H1 (cell line): ENCODE data around the gene POC1B. TPM values are rescaled to one million over a fixed set of nuclear protein-coding genes. Genes with fewer than 3 reads are reported as not detected.

ENCODE experiments used
- CTCF ChIA-PET: fragments of 300-600 bp; sonication (Branson Sonifier 250); formaldehyde crosslinking; loops from one replicate; lab custom pipeline; 2021; ENCODE audit not compliant: partially characterized antibody; lab: Charles Lee
- POLR2A ChIA-PET: fragments of 300-600 bp; sonication (Branson Sonifier 250); formaldehyde crosslinking; loops from one replicate; lab custom pipeline; 2021; ENCODE audit warnings: inconsistent platforms; ENCODE audit not compliant: partially characterized antibody; lab: Charles Lee
- DNase-seq, 2 experiments: peaks; one replicate each; pipeline versions ENCODE4 v3.0.0 to v3.0.0-alpha.2; 2010 to 2022; ENCODE audit warnings: low spot score in 2 of 2, low read depth in 1 of 2, mixed read lengths in 1 of 2
- FAIRE-seq: peaks from 2 replicates; lab custom pipeline; 2011; peaks lifted over from hg19 to GRCh38; lab: Jason Lieb, UNC
- H2AFZ ChIP-seq: 2 replicates; pipeline ENCODE4 v1.8.1; 2012; ENCODE audit warnings: low read length, inconsistent platforms
- H2AK5ac ChIP-seq: 2 replicates; pipeline ENCODE4 v1.6.1; 2013; ENCODE audit warnings: low read depth, low read length
- H2BK120ac ChIP-seq: replicated peaks from 2 replicates; pipeline ENCODE3; 2013; ENCODE audit warnings: low read depth, low read length, inconsistent platforms
- H2BK12ac ChIP-seq: 2 replicates; pipeline ENCODE4 v1.6.1; 2013; ENCODE audit warnings: low read depth, low read length
- H2BK15ac ChIP-seq: 2 replicates; pipeline ENCODE4 v1.6.1; 2013; ENCODE audit warnings: low read length
- H2BK20ac ChIP-seq: 2 replicates; pipeline ENCODE4 v1.6.1; 2013; ENCODE audit warnings: low read length
- H2BK5ac ChIP-seq: 2 replicates; pipeline ENCODE4 v1.6.1; 2013; ENCODE audit warnings: low read depth, low read length
- H3K14ac ChIP-seq: 2 replicates; pipeline ENCODE4 v1.6.1; 2013; ENCODE audit warnings: inconsistent platforms; ENCODE audit not compliant: insufficient read length
- H3K18ac ChIP-seq: 2 replicates; pipeline ENCODE4 v1.6.1; 2013; ENCODE audit warnings: low read length; ENCODE audit errors: extremely low read depth
- H3K23ac ChIP-seq: 2 replicates; pipeline ENCODE4 v1.6.1; 2013; ENCODE audit warnings: inconsistent platforms; ENCODE audit not compliant: insufficient read length
- H3K23me2 ChIP-seq: 2 replicates; pipeline ENCODE4 v1.6.1; 2013; ENCODE audit warnings: low read depth, low read length
- H3K27ac ChIP-seq: 2 replicates; pipeline ENCODE4 v1.6.1; 2011; ENCODE audit warnings: low read depth, low read length, inconsistent platforms
- H3K27me3 ChIP-seq, 4 experiments: replicated peaks in 1 of 4; 1 replicate in 1 of 4; 2 replicates in 3 of 4; pipeline versions ENCODE4 v1.6.1 to v1.8.1; 2011 to 2013; ENCODE audit warnings: low read length in 3 of 4, mild to moderate bottlenecking in 3 of 4, inconsistent platforms in 2 of 4, mixed read lengths in 2 of 4, moderate library complexity in 1 of 4; ENCODE audit not compliant: control insufficient read depth in 3 of 4, insufficient read depth in 3 of 4; ENCODE audit errors: extremely low read depth in 1 of 4
- H3K36me3 ChIP-seq, 4 experiments: 2 replicates each; pipeline versions ENCODE4 v1.6.1 to v1.8.1; 2011 to 2013; ENCODE audit warnings: mild to moderate bottlenecking in 4 of 4, low read length in 3 of 4, moderate library complexity in 2 of 4, control low read depth in 1 of 4, inconsistent platforms in 1 of 4; ENCODE audit not compliant: insufficient read depth in 4 of 4, control insufficient read depth in 2 of 4
- H3K4ac ChIP-seq: replicated peaks from 2 replicates; pipeline ENCODE3; 2013; ENCODE audit warnings: low read length, low read depth, mixed read lengths, inconsistent platforms; ENCODE audit not compliant: insufficient read length
- H3K4me1 ChIP-seq, 4 experiments: replicated peaks in 1 of 4; 1 replicate in 1 of 4; 2 replicates in 3 of 4; pipeline versions ENCODE4 v1.6.1 to v1.8.1; 2011 to 2013; ENCODE audit warnings: low read length in 3 of 4, inconsistent platforms in 2 of 4, mixed read lengths in 1 of 4; ENCODE audit not compliant: insufficient read depth in 4 of 4, control insufficient read depth in 3 of 4
- H3K4me2 ChIP-seq, 2 experiments: 2 replicates each; pipeline versions ENCODE4 v1.6.1 to v1.8.1; 2011 to 2013; ENCODE audit warnings: low read depth in 2 of 2, low read length in 2 of 2, control low read depth in 1 of 2, inconsistent platforms in 1 of 2, mild to moderate bottlenecking in 1 of 2; ENCODE audit not compliant: insufficient read depth in 1 of 2
- H3K4me3 ChIP-seq, 4 experiments: fragments of 200-600, 300-600 bp in 1 of 4; sonication (generic), shearing (Covaris generic), sonication (Bioruptor Twin) in 1 of 4; 2 replicates each; pipeline versions ENCODE4 v1.5.1 to v1.8.1; 2011 to 2016; ENCODE audit warnings: low read length in 4 of 4, low read depth in 3 of 4, control low read depth in 2 of 4, inconsistent platforms in 2 of 4, mild to moderate bottlenecking in 2 of 4, mixed read lengths in 1 of 4, moderate library complexity in 1 of 4; ENCODE audit not compliant: insufficient read depth in 2 of 4; ENCODE audit errors: extremely low read depth in 1 of 4
- H3K56ac ChIP-seq: replicated peaks from 2 replicates; pipeline ENCODE3; 2013; ENCODE audit warnings: low read depth, mild to moderate bottlenecking, mixed read lengths, low read length, inconsistent platforms; ENCODE audit not compliant: insufficient read length
- H3K79me1 ChIP-seq: 2 replicates; pipeline ENCODE4 v1.6.1; 2013; ENCODE audit warnings: low read depth, low read length, control low read depth
- H3K79me2 ChIP-seq, 2 experiments: 2 replicates each; pipeline versions ENCODE4 v1.6.1 to v1.8.1; 2012 to 2013; ENCODE audit warnings: low read length in 2 of 2, mild to moderate bottlenecking in 2 of 2, inconsistent platforms in 1 of 2; ENCODE audit not compliant: insufficient read depth in 2 of 2, control insufficient read depth in 1 of 2
- H3K9ac ChIP-seq, 4 experiments: replicated peaks in 1 of 4; 1 replicate in 1 of 4; 2 replicates in 3 of 4; pipeline versions ENCODE4 v1.6.1 to v1.8.1; 2011 to 2013; ENCODE audit warnings: low read depth in 3 of 4, low read length in 3 of 4, control low read depth in 2 of 4, mild to moderate bottlenecking in 2 of 4, moderate library complexity in 2 of 4, inconsistent platforms in 1 of 4; ENCODE audit errors: extremely low read depth in 1 of 4
- H3K9me3 ChIP-seq, 2 experiments: 2 replicates each; pipeline versions ENCODE4 v1.6.1 to v1.8.1; 2012 to 2013; ENCODE audit warnings: mild to moderate bottlenecking in 2 of 2, moderate library complexity in 2 of 2, control low read depth in 1 of 2, inconsistent platforms in 1 of 2, low read depth in 1 of 2, low read length in 1 of 2, mixed read lengths in 1 of 2; ENCODE audit not compliant: insufficient read depth in 2 of 2
- H4K20me1 ChIP-seq, 2 experiments: replicated peaks in 1 of 2; 2 replicates each; pipeline versions ENCODE3 to v1.8.1; 2011 to 2013; ENCODE audit warnings: inconsistent platforms in 2 of 2, low read length in 2 of 2, mild to moderate bottlenecking in 1 of 2; ENCODE audit not compliant: insufficient read depth in 2 of 2, control insufficient read depth in 1 of 2
- H4K5ac ChIP-seq: 2 replicates; pipeline ENCODE4 v1.6.1; 2013; ENCODE audit warnings: low read length, low read depth, mixed read lengths, inconsistent platforms; ENCODE audit not compliant: insufficient read length
- H4K8ac ChIP-seq: 2 replicates; pipeline ENCODE4 v1.8.0; 2013; ENCODE audit warnings: mild to moderate bottlenecking, moderate library complexity, low read length, inconsistent platforms; ENCODE audit not compliant: insufficient read depth; ENCODE audit errors: extremely low read depth
- H4K91ac ChIP-seq: replicated peaks from 2 replicates; pipeline ENCODE3; 2013; ENCODE audit warnings: low read length, mixed read lengths, inconsistent platforms; ENCODE audit not compliant: insufficient read length
- CBX5 ChIP-seq: fragments of 300-800, 300-1000 bp; sonication (generic); IDR thresholded peaks from 2 replicates; pipeline ENCODE4 v1.7.1; 2016; ENCODE audit warnings: antibody characterized with exemption, low read length, low read depth
- CTBP2 ChIP-seq: IDR thresholded peaks from 2 replicates; pipeline ENCODE4 v1.7.0; 2011; ENCODE audit warnings: borderline replicate concordance, mild to moderate bottlenecking, moderate library complexity, mixed read lengths, low read length; ENCODE audit not compliant: insufficient read depth, insufficient read length
- E2F6 ChIP-seq: IDR thresholded peaks from 2 replicates; pipeline ENCODE4 v1.6.1; 2012; ENCODE audit warnings: inconsistent platforms
- EP300 ChIP-seq, 2 experiments: IDR thresholded peaks; 1 replicate in 1 of 2; 2 replicates in 1 of 2; pipeline ENCODE4 v1.6.1; 2011 to 2012; ENCODE audit warnings: low read depth in 2 of 2, low read length in 2 of 2, mild to moderate bottlenecking in 2 of 2, borderline replicate concordance in 1 of 2, inconsistent platforms in 1 of 2, moderate library complexity in 1 of 2
- JUN ChIP-seq: IDR thresholded peaks from 2 replicates; pipeline ENCODE4 v1.6.1; 2011; ENCODE audit warnings: low read depth, mild to moderate bottlenecking, improper control_type of control experiment, low read length
- KDM1A ChIP-seq: fragments of 200-600, 300-600 bp; sonication (generic); IDR thresholded peaks from 2 replicates; pipeline ENCODE4 v1.7.1; 2016; ENCODE audit warnings: mild to moderate bottlenecking, low read length, borderline replicate concordance
- SP1 ChIP-seq: IDR thresholded peaks from 2 replicates; pipeline ENCODE4 v1.6.1; 2011; ENCODE audit warnings: low read depth, low read length
- TAF1 ChIP-seq: IDR thresholded peaks from 2 replicates; pipeline ENCODE4 v1.6.1; 2011; ENCODE audit warnings: mild to moderate bottlenecking, low read depth, low read length
- TCF12 ChIP-seq: IDR thresholded peaks from 2 replicates; pipeline ENCODE4 v1.6.1; 2011; ENCODE audit warnings: low read depth, mild to moderate bottlenecking, low read length
- WGBS, 2 experiments: shearing (Covaris generic) in 1 of 2; methylation state at CpG; one replicate each; pipeline versions ENCODE4 v1.1.6 to v1.1.7; 2013 to 2015; ENCODE audit warnings: low lambda C conversion rate in 2 of 2, mixed read lengths in 2 of 2, inconsistent platforms in 1 of 2, low coverage in 1 of 2, missing lambda C conversion rate in 1 of 2; ENCODE audit not compliant: insufficient replicate concordance in 2 of 2, insufficient coverage in 1 of 2, insufficient read length in 1 of 2; ENCODE audit errors: extremely low coverage in 1 of 2, missing lambda C conversion rate in 1 of 2; 5-methylcytosine and 5-hydroxymethylcytosine counted together
- polyA plus RNA-seq, 7 experiments: library from polyadenylated mRNA; depleted of rRNA in 3 of 7; stranded (reverse) in 5 of 7; unstranded in 2 of 7; fragments of >200 nt in 5 of 7; fragments of 200-250 nt in 2 of 7; gene quantifications; 1 replicate in 5 of 7; 2 replicates in 1 of 7; 4 replicates in 1 of 7; pipeline versions ENCODE4 v1.2.1 to v1.2.3, GENCODE V29; 2011 to 2013; ENCODE audit warnings: missing spikeins in 2 of 7, mixed read lengths in 2 of 7
- total RNA-seq: library from RNA; stranded (reverse); fragmentation: NEBNext Ultra II Directional; extraction: Animal tissue kit (Norgen Biotek cat#: 25700); gene quantifications from 2 replicates; pipeline ENCODE4 v1.2.1, GENCODE V29; 2021
- TF ChIP-seq, protein P1 (sequence below): IDR thresholded peaks from 2 replicates; pipeline ENCODE4 v1.6.1; 2011; ENCODE audit warnings: low read length, improper control_type of control experiment

The POC1B gene
- total and polyA plus RNA-seq, 2 of the 8 experiments (the other 6 are each of a cell fraction or from before 2014, with no cell fraction given): 7.5 to 16.3 TPM

GRCh38 chr12:89390802-89391673 is 134.8 kb downstream of the POC1B start:
- H3K4ac ChIP-seq: no peak overlapping the region
- H3K14ac ChIP-seq: no peak overlapping the region
- H2BK120ac ChIP-seq: no peak overlapping the region
- H4K8ac ChIP-seq: no peak overlapping the region
- WGBS, 2 experiments: 92% methylated on average over 3 of the region's 3 CpGs; no CpG with 5 or more reads in 1 of the 2 experiments
- H3K4me1 ChIP-seq: peaks cover 0 to 5% (median under 1%) of the 10 kb centered on the region in 4 experiments; a peak in 3 of 7 replicates
- H3K27me3 ChIP-seq: no peaks in the 10 kb centered on the region
- H2BK12ac ChIP-seq: no peak overlapping the region
- CTCF ChIA-PET: interaction anchor here (1.9 kb wide), 1 partner anchor 8 kb away, joined by 5 read pairs; no protein-coding TSS in a partner anchor
- 0 out of 2 replicates have a peak, but pooled peaks cover 1% of the 10 kb centered on the region for H3K23me2 ChIP-seq
- no peaks in the 10 kb centered on the region for H3K79me1 ChIP-seq
- no peak overlapping the region for H3K27ac ChIP-seq
- no peak overlapping the region for H3K23ac ChIP-seq
- no peak overlapping the region for H2AFZ ChIP-seq
- no peak overlapping the region for H4K5ac ChIP-seq
- no peak overlapping the region for H3K56ac ChIP-seq
- H2BK15ac ChIP-seq: no peak overlapping the region
- no peak overlapping the region for H3K9ac ChIP-seq
- FAIRE-seq: no peak
- no peak for DNase-seq
- H3K36me3 ChIP-seq: no peaks in the 10 kb centered on the region
- no peaks in the 10 kb centered on the region for H4K20me1 ChIP-seq
- H3K4me3 ChIP-seq: no peak overlapping the region
- POLR2A ChIA-PET: no interaction called here
- H3K79me2 ChIP-seq: no peaks in the 10 kb centered on the region
- H2BK5ac ChIP-seq: no peak overlapping the region
- no peak overlapping the region for H3K4me2 ChIP-seq
- H2AK5ac ChIP-seq: no peak overlapping the region
- no peak overlapping the region for H4K91ac ChIP-seq
- H3K9me3 ChIP-seq: no peaks in the 10 kb centered on the region
- no peak overlapping the region for H2BK20ac ChIP-seq
- no peak overlapping the region for H3K18ac ChIP-seq
- TF ChIP-seq TAF1: no peak
- no peak for TF ChIP-seq KDM1A
- TF ChIP-seq TCF12: no peak
- TF ChIP-seq SP1: no peak
- TF ChIP-seq, protein P1, sequence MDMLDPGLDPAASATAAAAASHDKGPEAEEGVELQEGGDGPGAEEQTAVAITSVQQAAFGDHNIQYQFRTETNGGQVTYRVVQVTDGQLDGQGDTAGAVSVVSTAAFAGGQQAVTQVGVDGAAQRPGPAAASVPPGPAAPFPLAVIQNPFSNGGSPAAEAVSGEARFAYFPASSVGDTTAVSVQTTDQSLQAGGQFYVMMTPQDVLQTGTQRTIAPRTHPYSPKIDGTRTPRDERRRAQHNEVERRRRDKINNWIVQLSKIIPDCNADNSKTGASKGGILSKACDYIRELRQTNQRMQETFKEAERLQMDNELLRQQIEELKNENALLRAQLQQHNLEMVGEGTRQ: no peak
- no peak for TF ChIP-seq CBX5
- TF ChIP-seq CTBP2: no peak
- no peak for TF ChIP-seq EP300 (IDR thresholded peaks at IDR 0.05; ENCODE audit: borderline replicate concordance in 1 of 2, low read depth in 2 of 2, low read length in 2 of 2)
- TF ChIP-seq JUN: no peak
- no peak for TF ChIP-seq E2F6
